Urothelium cell line (cell line): ENCODE results near the gene TEKTIP1.
A peak's percentile ranks its signal among the peaks of the same experiment; 100 is the strongest.
"Not testable (repeated sequence)": the region's sequence is repeated elsewhere in the genome, so short reads cannot be mapped to it uniquely, and the experiment has no call there.

Experiments
- DNase-seq: peaks from one replicate; pipeline ENCODE4 v3.0.0; 2011; ENCODE audit warnings: low spot score, mixed read lengths
- FAIRE-seq: peaks from 2 replicates; lab custom pipeline; 2011; peaks lifted over from hg19 to GRCh38; lab: Jason Lieb, UNC

TEKTIP1 gene

DNA sequence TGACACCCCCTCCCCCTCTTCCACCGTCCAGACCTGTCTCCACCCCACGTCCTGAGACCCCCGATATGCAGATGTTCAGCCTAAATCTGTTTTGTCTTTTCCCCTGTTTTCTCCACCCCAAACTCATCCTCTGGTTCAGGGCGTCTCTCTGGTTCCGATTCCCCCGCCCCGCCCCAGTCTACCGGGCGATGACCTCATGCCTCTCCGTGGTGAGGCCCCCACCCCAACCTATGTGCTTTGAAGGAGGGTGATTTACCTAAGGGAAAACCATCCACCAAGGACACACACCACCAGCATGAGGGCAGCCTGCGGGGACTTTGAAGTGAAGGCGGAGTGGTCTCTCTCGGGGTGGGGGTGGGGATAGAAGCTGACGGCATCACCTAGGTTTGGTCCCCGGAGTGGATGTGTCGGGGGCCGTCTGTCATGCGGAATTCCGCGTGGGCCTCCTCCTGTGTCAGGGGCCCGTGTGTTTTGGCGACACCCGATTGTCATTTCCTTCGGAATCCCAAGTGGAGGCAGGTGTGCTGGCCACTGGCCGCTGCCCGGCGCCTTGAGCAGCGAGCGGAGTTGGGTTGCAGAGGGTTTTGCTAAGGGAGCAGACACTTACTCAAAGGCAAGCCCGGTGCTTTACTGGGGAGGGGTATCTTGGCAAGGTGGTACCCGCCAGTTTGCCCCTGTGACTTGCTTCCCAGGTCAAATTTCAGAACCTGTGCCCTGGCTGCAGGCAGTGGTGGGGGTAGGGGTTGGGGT is 31.4 kb upstream of the TEKTIP1 start:
- FAIRE-seq, result no peak
- DNase-seq, result peak; percentile 17

DNA sequence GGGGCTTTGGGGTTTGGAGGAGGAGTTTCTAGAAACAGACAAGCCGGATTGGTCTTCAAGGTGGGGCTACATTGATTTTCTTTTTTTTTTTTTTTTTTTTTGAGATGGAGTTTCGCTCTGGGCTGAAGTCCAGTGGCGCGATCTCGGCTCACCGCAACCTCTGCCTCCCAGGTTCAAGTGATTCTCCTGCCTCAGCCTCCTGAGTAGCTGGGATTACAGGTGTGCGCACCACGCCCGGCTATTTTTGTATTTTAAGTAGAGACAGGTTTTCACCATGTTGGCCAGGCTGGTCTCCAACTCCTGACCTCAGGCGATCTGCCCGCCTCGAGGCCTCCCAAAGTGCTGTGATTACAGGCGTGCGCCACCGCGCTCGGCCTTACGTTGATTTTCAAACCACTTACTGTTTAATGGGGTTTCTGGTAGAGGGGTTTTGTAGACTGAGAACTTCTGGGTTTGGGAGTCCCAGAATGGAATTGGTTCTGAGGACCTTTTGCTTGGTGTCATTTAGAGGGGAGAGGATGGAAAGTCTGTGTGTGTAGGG is 30.8 kb upstream of the TEKTIP1 start:
- FAIRE-seq, DNase-seq: not testable (repeated sequence)

DNA sequence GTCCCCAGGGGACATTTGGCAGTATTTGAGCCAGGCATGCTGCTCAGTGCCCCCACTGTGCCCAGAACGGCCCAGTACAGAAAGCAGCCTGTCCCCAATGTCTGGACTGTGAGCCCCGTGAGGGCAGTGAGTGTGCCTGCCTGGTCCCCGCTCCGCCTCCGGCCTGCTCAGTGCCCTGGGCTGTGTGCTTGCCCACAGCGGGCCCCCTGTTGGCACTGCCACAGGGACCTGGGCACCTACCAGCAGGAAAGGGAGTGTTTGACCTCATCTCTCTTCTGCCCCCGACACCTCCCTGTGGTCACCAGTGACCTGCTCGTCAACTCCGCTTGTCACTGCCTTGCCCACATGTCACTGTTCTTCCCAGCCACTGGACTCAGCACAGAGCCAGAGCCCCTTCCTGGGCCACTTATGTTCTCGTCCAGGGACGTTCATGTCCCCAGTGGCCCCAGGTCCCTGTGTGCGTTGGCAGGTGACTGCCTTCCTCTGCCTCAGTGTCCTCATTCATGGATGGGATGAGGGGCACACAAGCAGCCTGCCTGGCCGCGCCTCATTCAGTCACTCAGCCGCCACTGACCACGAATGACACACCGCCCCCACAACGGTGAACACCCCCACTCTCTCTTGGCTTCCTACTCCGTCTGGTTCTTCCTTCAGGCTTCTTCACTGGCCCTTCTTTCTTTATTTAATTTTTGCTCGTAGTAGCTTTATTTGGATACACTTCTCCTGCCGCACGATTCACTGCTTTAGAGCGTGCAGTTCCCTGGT is 30.0 kb upstream of the TEKTIP1 start:
- DNase-seq (no peak), FAIRE-seq (no peak)

DNA sequence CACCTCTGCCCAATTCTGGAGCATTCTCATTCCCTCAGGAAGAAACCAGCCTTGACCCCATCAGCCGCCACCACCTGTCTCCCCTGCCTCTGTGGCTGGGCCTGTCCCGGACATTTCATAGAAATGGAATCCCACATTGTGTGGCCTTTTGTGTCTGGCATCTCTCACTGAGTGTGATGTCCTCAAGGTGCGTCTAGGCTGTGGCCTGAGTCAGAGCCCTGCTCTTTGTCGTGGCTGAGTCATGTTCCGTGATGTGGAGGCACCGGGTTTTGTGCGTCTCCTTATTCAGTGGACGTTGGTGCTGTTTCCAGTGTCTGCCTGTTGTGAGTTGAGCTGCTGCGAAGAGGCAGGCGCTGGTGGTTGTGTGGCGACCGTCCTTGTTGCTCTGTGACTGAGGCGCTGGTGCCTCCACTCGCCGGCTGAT is 29.4 kb upstream of the TEKTIP1 start:
- FAIRE-seq (no peak), DNase-seq (peak; percentile 36)

DNA sequence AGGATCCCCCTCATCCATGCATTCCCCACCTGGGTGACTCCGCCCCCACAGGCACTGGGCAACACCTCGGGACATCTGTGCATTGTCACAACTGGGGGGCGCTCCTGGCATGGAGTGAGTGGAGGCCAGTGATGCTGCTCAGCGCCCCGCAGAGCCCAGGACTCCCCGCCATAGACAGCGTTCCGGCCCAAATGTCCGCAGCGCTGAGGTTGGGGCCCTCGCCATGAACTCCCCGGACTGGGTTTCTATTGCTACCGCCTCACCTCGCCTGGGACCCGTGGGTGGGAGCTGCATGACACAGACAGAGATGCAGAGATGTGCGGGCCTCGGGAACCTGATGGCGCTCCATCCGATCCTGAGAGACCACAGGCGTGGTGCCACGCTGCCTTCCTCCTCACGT is 28.2 kb upstream of the TEKTIP1 start:
- DNase-seq (no peak), FAIRE-seq (no peak)

DNA sequence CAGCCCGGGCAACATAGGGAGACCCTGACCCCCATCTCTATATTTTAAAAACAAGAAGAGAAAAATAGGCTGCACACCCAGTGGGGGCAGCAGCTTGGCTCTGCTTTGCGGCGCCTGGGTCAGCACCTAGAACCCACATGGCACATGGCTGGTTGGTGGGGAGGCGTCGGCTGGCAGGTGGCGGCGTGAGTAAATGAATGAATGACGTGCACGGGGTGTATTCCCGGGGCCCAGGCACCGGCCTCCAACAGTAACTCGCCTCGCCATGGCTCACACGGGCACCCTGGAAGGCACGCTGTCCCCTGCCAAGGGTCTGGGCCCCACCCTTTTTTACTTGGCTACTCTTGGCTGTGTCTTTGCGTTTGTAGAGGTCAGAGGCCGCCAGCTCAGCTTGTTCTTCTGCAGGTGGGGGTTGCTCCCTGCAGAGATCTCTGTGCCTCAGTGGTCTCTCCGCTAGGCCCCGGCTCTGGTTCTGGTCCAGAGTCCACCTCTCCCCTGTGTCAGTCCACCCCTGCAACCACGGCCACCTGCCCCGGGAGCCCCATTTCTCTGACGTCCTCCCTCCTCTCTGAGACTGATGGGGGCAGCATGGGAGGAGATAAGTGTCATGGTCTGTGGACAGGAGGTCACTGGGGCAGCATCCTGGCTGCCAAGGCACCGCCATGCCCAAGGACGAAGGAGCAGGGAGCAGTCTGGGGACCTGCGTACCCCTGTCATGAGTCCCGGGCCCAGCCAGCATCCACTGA is 27.3 kb upstream of the TEKTIP1 start:
- DNase-seq, result no peak
- no peak for FAIRE-seq

DNA sequence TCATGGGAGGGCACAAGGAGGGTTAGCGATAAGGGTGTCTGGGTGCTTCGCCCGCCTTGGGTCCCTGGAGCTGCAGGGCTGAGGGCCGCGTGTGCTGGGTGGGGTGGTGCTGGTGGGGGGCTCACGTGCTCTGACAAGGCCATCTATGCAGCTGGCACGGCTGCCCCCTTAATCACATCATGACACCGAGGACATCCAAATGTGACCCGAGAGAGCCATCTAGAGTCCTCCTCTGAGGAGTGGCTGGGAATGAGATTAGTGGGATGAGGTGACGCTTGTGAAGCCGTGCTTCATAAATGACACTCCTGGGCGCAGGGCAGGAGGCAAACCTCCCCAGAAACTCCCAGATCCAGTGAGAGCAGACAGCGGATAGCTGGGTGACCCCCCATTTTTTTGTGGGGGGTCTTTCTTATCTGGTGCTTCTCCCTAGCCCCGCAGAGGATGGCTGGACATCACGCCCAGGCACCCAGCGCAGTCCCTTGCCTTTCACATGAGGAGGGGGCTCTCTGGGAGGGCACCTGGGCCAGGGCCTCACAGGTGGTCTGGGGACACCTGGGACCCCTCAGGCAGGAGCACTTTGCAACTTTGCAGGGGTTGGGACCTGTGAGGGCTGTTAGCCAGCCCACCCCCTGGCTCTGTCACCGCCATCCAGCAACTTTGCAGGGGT is 26.3 kb upstream of the TEKTIP1 start:
- DNase-seq (no peak), FAIRE-seq (no peak)

DNA sequence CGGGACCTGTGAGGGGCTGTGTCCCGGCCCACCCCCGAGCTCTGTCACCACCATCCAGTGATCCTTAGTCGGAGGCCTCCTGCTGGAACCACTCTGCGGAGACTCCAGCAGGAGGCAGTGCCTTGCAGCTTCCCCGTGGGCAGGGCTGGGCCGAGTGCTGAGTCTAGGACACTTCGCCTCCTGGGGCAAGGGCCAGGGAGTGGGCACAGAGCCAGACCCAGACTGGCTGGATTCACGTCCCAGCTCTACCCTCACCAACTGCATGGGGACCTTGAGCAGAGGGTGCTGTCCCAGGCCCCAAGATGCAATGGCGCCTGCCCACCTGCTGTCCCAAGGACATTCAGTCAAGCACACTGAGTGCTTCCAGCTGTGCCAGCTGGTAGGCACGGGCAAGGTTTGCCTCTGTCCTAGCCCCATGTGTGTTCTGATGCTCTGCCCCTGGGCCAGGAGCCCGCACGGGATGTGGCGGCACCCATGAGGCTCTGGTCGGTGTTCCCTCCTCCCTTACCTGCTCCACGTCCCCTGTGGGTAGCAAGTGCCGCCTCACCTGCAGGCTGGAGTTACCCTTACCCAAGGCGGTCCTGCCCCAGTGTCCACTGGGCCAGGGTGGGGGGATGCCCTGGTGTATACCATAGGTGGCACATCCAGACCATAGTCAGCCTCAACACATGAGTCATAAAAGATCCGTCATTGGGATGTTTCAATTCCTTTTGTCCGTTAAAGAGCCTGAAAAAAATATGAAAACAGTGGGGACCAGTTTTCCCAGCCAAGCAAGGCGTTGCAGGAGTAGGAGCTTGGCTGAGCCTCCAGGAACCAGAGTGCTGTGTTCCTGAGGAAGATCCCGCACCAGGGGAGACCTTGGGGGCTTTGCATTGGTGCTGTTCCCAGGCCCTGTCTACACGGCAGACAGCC is 25.5 kb upstream of the TEKTIP1 start:
- FAIRE-seq (no peak), DNase-seq (no peak)

DNA sequence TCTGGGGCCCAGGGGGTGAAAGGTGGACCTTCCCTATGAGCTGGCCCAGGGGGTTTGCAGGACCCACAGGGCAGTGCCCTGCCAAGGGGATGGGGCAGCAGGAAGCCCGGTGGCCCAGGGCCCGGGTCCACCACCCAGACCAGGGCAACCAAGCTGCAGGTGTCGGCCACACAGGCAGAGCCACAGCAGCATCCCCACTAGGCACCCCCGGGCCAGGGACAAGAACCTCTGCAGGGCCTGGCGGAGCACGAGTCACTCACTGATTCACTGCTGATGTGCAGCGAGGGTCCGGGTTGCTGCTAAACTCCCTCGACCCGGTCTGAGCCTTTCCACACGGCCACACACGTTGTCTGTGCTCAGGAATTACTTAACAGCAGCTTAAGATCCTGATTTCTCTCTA is 24.0 kb upstream of the TEKTIP1 start:
- FAIRE-seq, result no peak
- DNase-seq, result no peak

DNA sequence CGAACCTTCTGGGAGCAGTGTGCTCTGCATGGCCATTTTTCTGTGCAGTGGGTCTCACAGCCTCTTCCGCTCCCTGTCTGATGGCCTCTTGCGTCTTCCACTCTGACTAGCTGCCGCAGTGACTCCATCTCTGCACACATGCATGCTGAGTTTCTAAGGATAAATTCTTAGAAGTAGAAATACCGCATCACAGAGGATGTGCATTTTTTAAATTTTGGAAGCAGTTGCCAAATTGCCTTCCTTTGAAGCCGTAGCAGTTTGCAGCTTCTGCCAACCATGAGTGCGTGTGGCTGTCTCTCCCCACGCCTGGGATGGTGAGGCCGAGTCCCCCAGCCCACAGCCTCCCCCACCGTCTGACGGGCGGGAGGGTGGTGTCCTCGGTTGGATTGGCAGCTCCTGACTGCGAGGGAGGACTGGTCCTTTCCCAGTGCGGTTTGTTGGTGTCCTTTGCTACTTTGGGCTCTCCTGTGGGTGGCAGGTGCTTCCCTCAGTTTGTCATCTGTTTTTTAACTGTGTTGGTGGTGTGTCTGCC is 23.0 kb upstream of the TEKTIP1 start:
- DNase-seq (no peak), FAIRE-seq (no peak)

DNA sequence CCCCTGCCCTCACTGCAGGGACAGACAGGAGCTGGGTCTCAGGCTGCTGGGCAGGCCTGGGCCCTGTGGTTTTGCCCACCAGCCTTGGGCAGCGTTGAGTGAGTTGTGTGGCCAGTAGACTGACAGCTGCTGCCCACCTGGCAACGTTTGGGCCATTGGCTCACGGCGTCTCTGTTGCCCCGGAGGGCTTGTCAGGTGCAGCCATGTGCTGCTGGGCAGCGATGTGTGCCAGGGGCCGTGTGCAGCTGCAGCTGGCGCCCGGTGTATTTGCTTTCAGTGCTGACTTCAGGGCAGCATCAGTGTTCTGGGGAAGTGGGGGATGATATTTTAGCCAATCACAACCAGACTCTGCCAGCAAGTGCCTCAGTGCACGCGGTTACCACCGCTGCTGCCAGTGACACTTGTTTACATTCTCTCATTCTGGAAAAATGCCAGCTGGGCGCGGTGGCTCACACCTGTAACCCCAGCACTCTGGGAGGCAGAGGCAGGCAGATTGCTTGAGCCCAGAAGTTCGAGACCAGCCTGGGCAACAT is 22.2 kb upstream of the TEKTIP1 start:
- DNase-seq (no peak), FAIRE-seq (no peak)

DNA sequence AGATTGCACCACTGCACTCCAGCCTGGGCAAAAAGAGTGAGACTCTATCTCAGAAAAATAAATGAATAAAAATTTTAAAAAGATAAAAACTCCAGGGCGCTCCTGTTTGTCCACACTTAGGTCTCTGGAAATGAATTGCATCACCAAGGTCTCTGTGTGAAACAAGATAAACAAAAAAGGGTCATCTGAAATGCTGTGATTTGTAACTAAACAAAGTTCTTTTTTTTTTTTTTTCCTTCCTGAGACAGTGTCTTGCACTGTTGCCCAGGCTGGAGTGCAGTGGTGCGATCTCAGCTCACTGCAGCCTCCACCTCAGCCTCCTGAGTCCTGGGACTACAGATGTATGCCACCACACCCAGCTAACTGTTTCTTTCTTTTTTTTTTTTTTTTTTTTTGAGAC is 21.3 kb upstream of the TEKTIP1 start:
- DNase-seq (no peak), FAIRE-seq (no peak)

DNA sequence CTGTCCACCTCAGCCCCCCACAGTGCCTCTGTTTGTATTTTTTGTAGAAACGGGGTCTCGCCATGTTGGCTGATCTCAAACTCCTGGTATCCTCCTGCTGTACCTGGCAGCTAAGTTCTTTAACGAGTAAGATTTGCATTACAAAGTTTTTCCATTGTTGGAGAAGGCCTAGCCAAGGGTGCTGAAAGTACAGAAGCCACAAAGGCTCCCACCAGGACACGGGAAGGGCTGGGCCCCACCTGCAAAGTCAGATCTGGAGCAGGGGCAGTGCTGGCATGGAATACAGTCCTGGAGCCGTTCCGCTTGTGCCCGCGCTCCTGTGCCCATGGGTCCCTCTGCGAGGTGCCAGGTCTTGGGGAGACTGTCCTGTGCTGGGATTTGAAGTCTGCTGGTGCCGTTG is 20.7 kb upstream of the TEKTIP1 start:
- FAIRE-seq (no peak), DNase-seq (no peak)

DNA sequence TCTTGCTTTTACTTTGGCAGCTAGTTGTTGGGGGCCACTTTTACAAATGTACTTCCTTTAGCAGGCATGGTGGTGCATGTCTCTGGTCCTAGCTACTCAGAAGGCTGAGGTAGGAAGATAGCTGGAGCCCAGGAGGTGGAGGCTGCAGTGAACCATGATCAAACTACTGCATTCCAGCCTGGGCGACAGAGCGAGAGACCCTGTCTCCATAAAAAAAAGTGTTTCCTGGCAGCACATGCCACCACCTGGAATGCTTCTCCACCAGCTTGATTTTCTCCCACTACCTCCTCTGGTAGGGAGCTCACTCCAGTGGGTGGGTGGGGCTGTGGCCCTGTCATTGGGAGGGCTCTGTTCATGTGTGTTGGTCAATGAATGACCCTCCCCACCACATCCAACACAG is 20.3 kb upstream of the TEKTIP1 start:
- DNase-seq, result no peak
- FAIRE-seq, result no peak

DNA sequence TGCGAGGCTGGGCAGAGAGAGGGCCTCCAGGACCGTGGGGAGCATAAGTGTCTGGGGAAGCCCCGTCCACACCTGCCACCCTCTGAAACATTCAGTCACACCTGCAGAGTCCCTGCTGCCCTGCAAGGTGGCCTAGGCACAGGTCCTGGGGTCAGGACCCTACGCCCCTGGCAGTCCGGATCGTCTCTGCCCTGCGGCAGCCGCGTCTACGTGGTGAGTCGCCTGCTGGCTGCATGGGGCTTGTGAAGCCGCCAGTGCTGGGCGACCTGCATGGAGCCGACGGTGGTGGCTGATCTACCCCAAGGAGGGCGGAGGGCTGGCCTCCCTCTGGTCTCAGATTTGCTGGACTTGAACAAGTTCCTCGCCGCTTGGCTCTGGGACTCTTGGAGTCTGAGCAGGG is 19.8 kb upstream of the TEKTIP1 start:
- FAIRE-seq (no peak), DNase-seq (no peak)

DNA sequence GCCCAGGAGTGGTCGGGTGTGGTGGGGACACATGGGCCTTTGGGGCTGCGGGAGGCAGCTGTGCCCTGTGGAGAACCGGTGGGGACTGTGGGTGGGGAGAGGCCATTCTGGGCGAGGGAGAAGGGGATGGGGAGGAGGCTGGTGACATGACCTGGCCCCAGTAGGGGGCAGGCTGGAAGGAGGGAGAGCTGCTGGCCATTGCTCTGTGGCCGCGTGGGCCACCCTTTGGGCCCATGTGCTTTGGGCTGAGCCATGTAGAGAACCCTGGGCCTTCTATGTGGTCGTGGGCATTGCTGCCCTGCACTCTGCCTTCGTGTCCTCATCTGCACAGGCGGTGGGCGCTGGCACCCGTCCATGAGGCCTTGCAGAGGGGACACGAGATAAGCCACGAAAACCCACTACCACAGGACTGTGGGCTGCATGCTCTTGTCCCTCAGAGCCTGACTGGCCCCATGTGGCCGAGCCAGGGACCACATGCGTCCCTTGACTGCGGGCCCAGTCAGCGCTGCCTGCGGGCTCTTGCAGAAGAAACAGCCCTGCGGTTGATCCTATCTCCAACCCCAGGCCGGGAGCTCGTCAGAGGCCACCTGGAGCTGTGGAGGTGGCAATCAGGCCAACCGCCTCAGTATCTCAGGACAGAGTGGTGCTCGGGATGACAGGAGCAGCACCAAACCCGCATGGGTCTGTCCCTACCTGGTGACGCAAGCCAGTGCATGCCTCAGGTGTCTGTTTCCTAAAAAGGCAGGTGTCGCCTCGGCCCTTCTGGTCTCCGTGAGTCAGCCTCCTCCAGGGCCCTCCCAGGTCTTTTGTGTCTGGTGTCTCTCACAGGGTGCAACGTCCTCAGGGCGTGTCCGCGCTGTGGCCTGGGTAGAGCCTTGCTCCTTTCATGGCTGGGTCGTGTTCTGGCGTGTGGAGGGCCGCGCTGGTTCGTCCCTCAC is 18.5 kb upstream of the TEKTIP1 start:
- FAIRE-seq (no peak), DNase-seq (no peak)

DNA sequence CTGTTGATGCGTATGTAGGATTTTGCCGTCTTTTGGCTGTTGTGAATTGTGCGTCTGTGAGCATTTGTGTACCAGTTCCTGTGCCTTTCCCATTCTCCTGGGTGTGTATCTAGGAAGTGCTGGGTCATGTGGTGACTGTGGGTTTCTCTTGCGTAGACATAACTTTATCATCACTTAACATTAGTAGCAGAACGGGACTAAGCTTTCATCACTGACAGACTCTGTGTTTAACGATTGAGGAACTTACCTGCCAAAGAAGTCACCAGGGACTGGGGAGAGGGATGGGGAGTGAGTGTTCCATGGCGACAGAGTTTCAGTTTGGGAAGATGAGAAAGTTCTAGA is 17.9 kb upstream of the TEKTIP1 start:
- FAIRE-seq (no peak), DNase-seq (no peak)
